ENCODE measurements around the gene GRK6.

GRK6 gene

DNA sequence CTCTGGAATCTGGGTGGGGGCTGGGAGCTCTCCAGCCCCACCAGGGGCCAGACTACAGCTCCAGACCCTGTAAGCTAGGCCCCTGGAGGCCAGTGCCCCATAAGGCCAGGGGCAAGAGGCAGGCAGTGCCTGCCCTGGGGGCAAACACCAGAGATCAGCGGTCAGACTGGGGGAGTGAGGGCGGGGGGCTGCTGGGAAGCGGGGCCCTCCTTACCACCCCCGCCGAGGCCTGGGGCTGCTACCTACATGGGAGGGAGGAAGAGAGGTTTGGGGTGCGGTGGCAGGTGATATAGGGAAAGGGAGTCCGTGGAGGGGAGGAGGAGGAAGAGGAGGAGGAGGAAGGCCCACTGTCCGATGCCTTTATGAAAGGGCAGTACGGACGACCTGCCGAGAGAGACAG, 32.9 kb downstream of the GRK6 start:
- no peak overlapping the region for H3K4me3 ChIP-seq (ENCODE audit: low read depth, low read length)
- CTCF ChIA-PET: interaction anchor here (1.0 to 2.9 kb wide), 2 partner anchors 37 to 42 kb away, joined by 3 to 23 read pairs; partner anchors contain the start of gene PDLIM7
- H3K36me3 ChIP-seq (ENCODE audit: control insufficient read depth in 2 of 2, insufficient read depth in 1 of 2, low read length in 2 of 2): peaks cover 4 to 60% of the 10 kb centered on the region in 2 experiments; a peak in 2 of 3 replicates
- TF ChIP-seq, protein P1, sequence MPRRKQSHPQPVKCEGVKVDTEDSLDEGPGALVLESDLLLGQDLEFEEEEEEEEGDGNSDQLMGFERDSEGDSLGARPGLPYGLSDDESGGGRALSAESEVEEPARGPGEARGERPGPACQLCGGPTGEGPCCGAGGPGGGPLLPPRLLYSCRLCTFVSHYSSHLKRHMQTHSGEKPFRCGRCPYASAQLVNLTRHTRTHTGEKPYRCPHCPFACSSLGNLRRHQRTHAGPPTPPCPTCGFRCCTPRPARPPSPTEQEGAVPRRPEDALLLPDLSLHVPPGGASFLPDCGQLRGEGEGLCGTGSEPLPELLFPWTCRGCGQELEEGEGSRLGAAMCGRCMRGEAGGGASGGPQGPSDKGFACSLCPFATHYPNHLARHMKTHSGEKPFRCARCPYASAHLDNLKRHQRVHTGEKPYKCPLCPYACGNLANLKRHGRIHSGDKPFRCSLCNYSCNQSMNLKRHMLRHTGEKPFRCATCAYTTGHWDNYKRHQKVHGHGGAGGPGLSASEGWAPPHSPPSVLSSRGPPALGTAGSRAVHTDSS (tag by site-specific recombination; IDR thresholded peaks at IDR 0.05): peak; percentile 60; the same call in 1 of the 2 replicates
- TF ChIP-seq, protein P2, sequence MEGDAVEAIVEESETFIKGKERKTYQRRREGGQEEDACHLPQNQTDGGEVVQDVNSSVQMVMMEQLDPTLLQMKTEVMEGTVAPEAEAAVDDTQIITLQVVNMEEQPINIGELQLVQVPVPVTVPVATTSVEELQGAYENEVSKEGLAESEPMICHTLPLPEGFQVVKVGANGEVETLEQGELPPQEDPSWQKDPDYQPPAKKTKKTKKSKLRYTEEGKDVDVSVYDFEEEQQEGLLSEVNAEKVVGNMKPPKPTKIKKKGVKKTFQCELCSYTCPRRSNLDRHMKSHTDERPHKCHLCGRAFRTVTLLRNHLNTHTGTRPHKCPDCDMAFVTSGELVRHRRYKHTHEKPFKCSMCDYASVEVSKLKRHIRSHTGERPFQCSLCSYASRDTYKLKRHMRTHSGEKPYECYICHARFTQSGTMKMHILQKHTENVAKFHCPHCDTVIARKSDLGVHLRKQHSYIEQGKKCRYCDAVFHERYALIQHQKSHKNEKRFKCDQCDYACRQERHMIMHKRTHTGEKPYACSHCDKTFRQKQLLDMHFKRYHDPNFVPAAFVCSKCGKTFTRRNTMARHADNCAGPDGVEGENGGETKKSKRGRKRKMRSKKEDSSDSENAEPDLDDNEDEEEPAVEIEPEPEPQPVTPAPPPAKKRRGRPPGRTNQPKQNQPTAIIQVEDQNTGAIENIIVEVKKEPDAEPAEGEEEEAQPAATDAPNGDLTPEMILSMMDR (tag by site-specific recombination; IDR thresholded peaks at IDR 0.05): no peak
- no peak for TF ChIP-seq ZNF510 (tag by site-specific recombination; IDR thresholded peaks at IDR 0.05; ENCODE audit: insufficient replicate concordance)
- no peak for TF ChIP-seq ZNF324 (tag by site-specific recombination; IDR thresholded peaks at IDR 0.05)
- H3K9me3 ChIP-seq (ENCODE audit: control insufficient read depth, insufficient read depth, low read depth, low read length): no peaks in the 10 kb centered on the region
- peaks cover 3% of the 10 kb centered on the region for H3K4me1 ChIP-seq (ENCODE audit: control insufficient read depth, insufficient read depth, low read length)
- no peak overlapping the region for H3K27ac ChIP-seq (ENCODE audit: extremely low read depth, low read depth, low read length)
- POLR2A ChIA-PET: interaction anchor here (0.7 to 5.4 kb wide), 4 partner anchors 10 to 36 kb away, joined by 3 to 89 read pairs (median 3); partner anchors contain the start of gene PDLIM7

DNA sequence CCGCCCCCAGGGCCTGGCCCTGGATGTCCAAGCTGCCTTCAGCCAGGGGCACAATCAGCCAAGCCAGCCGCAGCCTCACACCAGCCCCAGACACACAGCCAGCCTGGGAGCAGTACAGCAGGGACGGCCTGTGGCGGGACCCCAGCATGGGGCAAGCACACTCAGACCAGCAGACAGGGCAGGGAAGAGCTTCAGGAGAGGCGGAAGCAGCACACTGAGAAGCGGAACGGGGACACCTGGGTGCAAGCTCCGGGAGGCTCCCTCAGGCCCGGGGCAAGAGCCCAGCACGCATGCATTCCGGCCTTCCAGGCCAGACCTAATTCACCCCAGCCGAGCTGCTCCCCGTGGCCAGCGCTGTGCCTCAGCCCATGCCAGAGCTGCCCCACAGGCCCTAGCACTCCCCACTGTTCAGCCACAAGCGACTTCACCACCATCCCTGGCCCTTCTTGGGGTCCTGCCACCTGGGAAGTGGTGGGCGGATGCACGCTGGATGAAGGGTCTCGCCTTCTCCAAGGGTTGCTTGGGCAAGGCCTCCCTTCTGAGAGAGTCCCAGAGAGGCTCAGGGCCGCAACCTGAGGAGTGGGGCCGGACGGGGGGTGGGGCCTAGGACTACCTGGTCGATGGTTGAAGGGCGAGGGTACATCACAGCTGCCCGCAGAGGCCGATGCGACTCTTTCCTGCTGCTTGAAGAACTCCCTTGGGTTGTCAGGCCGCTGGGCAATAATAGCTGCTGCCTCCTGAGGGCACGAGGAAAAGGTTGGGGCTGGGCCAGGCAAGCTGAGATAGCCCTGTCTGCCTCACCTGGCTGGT, 33.5 kb downstream of the GRK6 start:
- POLR2A ChIA-PET: interaction anchor here (0.7 to 1.4 kb wide), 4 partner anchors 11 to 33 kb away, joined by 3 read pairs; no protein-coding TSS in a partner anchor
- peaks cover 6 to 60% of the 10 kb centered on the region in 2 experiments; a peak in 2 of 3 replicates for H3K36me3 ChIP-seq (ENCODE audit: control insufficient read depth in 2 of 2, insufficient read depth in 1 of 2, low read length in 2 of 2)
- TF ChIP-seq ZNF600 (tag by site-specific recombination; IDR thresholded peaks at IDR 0.05) (peak; percentile 74; the same call in 1 of the 2 replicates), ZIC2 (tag by site-specific recombination; IDR thresholded peaks at IDR 0.05) (peak; percentile 93), ZNF202 (tag by site-specific recombination; IDR thresholded peaks at IDR 0.05; ENCODE audit: borderline replicate concordance) (no peak), GLIS2 (tag by site-specific recombination; IDR thresholded peaks at IDR 0.05) (peak; percentile 25; the same call in 1 of the 2 replicates), GLIS1 (tag by site-specific recombination; IDR thresholded peaks at IDR 0.05) (peak; percentile 36), ZNF837 (tag by site-specific recombination; IDR thresholded peaks at IDR 0.05) (no peak)
- TF ChIP-seq, protein P3, sequence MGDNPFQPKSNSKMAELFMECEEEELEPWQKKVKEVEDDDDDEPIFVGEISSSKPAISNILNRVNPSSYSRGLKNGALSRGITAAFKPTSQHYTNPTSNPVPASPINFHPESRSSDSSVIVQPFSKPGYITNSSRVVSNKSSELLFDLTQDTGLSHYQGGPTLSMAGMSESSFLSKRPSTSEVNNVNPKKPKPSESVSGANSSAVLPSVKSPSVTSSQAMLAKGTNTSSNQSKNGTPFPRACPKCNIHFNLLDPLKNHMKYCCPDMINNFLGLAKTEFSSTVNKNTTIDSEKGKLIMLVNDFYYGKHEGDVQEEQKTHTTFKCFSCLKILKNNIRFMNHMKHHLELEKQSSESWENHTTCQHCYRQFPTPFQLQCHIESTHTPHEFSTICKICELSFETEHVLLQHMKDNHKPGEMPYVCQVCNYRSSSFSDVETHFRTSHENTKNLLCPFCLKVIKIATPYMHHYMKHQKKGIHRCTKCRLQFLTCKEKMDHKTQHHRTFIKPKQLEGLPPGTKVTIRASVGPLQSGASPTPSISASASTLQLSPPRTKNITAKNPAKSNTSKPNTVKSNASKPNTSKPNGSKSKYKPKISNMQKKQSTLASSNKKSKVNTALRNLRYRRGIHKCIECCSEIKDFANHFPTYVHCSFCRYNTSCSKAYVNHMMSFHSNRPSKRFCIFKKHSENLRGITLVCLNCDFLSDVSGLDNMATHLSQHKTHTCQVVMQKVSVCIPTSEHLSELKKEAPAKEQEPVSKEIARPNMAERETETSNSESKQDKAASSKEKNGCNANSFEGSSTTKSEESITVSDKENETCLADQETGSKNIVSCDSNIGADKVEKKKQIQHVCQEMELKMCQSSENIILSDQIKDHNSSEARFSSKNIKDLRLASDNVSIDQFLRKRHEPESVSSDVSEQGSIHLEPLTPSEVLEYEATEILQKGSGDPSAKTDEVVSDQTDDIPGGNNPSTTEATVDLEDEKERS (tag by site-specific recombination; IDR thresholded peaks at IDR 0.05): no peak
- TF ChIP-seq, protein P4, sequence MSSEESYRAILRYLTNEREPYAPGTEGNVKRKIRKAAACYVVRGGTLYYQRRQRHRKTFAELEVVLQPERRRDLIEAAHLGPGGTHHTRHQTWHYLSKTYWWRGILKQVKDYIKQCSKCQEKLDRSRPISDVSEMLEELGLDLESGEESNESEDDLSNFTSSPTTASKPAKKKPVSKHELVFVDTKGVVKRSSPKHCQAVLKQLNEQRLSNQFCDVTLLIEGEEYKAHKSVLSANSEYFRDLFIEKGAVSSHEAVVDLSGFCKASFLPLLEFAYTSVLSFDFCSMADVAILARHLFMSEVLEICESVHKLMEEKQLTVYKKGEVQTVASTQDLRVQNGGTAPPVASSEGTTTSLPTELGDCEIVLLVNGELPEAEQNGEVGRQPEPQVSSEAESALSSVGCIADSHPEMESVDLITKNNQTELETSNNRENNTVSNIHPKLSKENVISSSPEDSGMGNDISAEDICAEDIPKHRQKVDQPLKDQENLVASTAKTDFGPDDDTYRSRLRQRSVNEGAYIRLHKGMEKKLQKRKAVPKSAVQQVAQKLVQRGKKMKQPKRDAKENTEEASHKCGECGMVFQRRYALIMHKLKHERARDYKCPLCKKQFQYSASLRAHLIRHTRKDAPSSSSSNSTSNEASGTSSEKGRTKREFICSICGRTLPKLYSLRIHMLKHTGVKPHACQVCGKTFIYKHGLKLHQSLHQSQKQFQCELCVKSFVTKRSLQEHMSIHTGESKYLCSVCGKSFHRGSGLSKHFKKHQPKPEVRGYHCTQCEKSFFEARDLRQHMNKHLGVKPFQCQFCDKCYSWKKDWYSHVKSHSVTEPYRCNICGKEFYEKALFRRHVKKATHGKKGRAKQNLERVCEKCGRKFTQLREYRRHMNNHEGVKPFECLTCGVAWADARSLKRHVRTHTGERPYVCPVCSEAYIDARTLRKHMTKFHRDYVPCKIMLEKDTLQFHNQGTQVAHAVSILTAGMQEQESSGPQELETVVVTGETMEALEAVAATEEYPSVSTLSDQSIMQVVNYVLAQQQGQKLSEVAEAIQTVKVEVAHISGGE (tag by site-specific recombination; conservative IDR thresholded peaks at IDR 0.05; ENCODE audit: low read depth): no peak

More for the DNA sequence above, 33.5 kb downstream of the GRK6 start:
- no peak overlapping the region for H3K27ac ChIP-seq (ENCODE audit: extremely low read depth, low read depth, low read length)
- no peaks in the 10 kb centered on the region for H3K9me3 ChIP-seq (ENCODE audit: control insufficient read depth, insufficient read depth, low read depth, low read length)
- peaks cover 3% of the 10 kb centered on the region for H3K4me1 ChIP-seq (ENCODE audit: control insufficient read depth, insufficient read depth, low read length)
- H3K4me3 ChIP-seq (ENCODE audit: low read depth, low read length): no peak overlapping the region
- CTCF ChIA-PET: interaction anchor here (1.0 kb wide), 2 partner anchors 41 to 69 kb away, joined by 3 read pairs; no protein-coding TSS in a partner anchor
